Stimulated activated CD8-positive, alpha-beta memory T cell treated with anti-CD3 and anti-CD28 coated beads, Interleukin-12 subunit alpha, Interleukin-12 subunit beta, amount 100 ng/mL, for 24 hours (primary cell): Measurements from ENCODE around the gene MT2A.
"Not testable (repeated sequence)": the region's sequence is repeated elsewhere in the genome, so short reads cannot be mapped to it uniquely, and the experiment has no call there.

Experiments
- DNase-seq: peaks from one replicate; pipeline ENCODE4 v3.0.0-alpha.2; 2020; ENCODE audit errors: extremely low read depth

Gene MT2A

DNA sequence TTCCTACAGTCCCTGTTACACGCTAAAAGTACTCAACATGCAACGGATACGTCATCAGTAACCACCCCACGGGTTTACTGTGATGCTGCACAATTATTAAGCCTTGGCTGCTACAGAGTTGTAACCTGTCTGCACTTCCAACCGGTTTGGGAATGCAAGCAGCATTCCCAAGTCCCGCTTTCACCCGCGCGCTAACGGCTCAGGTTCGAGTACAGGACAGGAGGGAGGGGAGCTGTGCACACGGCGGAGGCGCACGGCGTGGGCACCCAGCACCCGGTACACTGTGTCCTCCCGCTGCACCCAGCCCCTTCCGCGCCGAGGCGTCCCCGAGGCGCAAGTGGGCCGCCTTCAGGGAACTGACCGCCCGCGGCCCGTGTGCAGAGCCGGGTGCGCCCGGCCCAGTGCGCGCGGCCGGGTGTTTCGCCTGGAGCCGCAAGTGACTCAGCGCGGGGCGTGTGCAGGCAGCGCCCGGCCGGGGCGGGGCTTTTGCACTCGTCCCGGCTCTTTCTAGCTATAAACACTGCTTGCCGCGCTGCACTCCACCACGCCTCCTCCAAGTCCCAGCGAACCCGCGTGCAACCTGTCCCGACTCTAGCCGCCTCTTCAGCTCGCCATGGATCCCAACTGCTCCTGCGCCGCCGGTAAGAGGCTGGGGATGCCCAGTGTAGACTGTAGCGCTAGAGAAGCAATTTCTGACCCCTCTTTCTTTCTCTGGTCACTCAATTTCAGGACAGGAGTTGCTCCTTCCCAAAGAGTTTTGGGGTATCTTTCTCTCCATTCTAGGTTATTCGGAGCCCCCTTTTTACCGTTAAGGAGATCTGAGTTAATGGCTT is at the start of gene MT2A:
Gene MT2A, plus strand, starts transcription at position 542 of the 833 bp plus-strand sequence. Its CDS starts 72 bp downstream, at position 614.
- DNase-seq, result peak; percentile 83

GRCh38 chr16:56559109-56559508 is 49.3 kb upstream of the MT2A start:
- no peak for DNase-seq

DNA sequence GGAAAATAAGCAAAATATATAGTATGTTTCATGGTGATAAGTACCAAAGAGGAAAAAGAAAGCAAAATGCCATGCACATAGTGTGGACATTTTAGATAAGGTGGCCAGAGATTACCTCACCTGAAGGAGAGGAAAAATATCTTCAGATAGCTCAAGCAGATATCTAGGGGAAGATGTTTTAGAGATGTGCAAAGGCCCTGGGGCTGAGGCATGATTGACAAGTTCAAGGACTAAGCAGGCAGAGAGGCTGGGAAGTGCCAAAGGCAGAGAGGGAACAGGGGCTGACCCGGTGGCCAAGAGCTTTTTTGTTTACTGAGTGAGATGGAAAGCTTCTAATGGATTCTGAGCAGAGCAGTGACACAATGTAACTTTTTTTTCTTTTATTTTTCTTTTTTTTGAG is 47.9 kb upstream of the MT2A start:
- DNase-seq, result no peak

- no peak for DNase-seq
Observed at GRCh38 chr16:56561126-56561525, 47.3 kb upstream of the MT2A start.

- DNase-seq, result no peak
Observed at GRCh38 chr16:56564793-56565477, 43.4 kb upstream of the MT2A start, which contains the start of gene MT4. MT4 (plus strand) TSS chr16:56565073; CDS start chr16:56565129, 56 bp downstream.

GRCh38 chr16:56569971-56570370 is 38.4 kb upstream of the MT2A start:
- no peak for DNase-seq

DNA sequence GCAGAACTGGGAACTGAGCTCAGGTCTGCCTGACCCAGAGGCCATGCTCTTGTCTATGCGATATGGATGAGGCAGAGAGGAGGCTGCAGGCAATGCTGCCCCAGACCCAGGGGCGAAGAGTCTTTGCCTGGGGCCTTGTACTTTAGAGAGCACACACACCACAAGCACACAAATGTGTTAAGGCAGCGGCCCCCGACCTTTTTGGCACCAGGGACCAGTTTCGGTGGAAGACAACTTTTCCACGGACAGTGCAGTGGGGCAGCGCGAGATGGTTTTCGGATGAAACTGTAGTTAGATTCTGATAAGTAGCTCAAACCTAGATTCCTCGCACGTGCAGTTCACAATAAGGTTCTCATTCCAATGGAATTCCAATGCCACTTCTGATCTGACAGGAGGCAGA is 36.9 kb upstream of the MT2A start:
- DNase-seq, result no peak

GRCh38 chr16:56574625-56575024 is 33.8 kb upstream of the MT2A start:
- no peak for DNase-seq

DNA sequence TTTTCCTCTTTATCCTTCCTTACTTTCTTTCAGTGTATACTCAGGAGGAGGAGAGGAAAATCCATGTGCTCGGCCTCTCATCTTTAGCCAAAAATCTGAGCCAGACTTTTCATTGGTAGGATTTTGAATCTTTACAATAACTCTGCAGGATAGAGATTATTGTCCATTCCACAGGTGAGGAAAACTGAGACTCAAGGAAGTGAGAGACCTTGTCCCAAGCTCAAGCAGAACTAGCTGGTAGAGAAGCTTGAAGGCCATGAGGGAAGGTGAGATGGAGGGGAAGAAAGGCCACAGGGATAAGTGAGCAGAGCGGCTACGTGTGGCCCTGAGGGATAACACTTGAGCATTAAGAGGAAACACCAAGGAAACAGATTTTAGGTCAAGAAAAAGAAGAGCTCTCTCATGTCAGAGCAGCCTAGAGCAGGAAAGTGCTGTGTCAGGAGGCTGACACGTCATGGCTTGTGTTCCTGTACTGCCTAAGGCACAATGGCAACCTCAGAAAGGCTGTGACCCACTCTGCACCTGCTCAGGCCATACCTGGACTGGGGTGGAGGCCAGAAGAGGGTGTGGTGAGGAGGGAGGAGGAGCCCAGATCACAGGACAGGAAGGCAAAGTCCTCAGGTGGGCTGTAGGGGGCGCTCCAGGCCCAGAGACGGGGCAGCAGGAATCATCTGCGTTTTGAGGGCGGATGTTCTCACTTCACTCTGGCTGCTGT is 31.6 kb upstream of the MT2A start:
- peak; percentile 68 for DNase-seq

DNA sequence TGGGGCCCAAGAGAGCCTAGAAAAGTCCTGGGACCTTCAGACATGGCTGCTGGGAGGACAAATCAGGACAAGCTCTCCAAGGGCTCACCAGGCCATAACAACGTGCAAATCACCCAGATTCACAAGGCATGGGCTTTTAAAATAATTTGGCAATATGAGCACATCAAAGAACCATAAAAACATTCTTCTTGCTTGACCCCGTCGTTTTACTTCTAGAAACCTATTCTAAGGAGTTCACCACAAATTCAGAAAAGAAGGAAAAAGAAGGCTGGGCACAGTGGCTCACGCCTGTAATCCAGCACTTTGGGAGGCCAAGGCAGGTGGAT is 31.1 kb upstream of the MT2A start:
- no peak for DNase-seq

DNA sequence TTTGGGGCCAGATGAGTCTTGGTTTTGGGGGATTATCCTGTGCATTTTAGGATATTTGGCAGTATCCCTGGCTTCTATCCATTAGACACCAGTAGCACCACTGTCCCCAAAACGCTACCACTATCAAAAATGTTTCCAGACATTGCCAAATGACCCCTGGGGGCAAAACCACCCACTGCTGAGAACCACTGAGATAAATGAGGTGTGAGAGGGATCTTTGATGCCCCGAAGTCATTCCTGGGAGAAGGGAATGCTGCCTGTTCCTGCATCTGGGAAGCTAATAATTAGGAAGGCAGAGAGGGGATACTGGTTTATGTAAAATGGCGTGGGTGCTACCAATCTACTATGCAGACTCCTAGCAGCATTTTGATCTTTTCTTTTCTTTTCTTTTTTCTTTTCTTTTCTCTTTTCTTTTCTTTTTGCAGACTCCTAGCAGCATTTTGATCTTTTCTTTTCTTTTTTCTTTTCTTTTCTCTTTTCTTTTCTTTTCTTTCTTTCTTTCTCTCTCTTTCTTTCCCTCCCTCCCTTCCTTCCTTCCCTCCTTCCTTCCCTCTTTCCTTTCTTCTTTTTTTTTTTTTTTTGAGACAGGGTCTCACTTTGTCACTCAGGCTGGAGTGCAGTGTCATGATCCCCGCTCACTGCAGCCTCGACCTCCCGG is 27.9 kb upstream of the MT2A start:
- DNase-seq, result no peak

DNA sequence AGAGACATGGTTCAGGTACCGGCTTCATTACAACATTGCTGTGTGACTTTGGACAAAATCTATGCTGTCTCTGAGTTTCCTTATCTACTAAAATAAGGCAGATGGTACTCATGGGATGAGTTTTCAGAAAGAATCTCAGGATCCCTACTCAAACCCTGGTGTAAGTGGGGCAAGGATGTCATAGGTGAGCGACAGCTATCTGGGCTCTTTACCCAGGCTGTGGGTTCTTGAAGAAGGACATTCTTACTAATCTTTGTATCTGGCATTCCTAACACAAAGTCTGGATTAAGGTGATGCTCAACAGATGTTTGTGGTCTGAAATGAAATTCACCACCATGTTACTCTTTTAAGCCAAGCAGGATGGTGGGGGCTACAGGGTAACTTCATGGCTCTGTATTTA is 25.5 kb upstream of the MT2A start:
- DNase-seq, result not testable (repeated sequence)

DNA sequence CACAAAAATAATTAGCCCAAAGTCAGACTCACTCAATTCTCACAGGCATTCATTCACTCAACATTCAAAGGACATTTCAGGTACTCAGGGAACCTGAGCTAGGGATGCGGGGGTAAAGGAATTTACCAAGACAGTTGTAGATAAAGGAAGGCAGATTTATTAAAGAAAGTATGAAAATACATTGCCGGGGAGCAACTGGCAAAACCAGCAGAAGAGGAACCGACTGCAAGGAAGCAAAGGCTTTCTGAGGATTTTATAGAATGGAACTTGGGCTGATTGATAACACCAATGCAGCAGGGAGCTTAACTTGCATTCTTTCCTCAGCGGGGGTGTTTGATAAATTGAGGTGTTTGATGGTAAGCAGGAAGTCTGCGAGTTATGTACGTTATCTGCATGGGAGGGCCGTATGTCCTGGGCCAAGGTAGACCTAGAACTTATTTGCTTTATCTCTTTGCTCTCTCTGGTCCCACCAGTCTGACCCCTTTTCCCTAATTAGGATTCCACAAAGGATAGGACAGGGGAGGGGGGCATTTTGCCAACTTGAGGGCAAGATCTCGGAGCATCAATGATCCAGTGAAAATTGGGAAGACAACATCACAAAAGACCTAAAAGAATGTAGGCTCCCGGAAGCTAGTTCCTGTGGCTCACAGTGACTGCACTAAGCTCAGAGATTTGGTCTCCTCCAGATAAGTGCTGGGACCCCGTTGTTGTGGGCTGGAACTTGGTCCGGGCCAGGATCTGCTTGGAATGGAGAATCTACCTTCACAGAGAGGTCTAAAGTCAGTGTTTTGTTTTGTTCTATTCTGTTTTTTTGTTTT is 24.8 kb upstream of the MT2A start:
- no peak for DNase-seq

DNA sequence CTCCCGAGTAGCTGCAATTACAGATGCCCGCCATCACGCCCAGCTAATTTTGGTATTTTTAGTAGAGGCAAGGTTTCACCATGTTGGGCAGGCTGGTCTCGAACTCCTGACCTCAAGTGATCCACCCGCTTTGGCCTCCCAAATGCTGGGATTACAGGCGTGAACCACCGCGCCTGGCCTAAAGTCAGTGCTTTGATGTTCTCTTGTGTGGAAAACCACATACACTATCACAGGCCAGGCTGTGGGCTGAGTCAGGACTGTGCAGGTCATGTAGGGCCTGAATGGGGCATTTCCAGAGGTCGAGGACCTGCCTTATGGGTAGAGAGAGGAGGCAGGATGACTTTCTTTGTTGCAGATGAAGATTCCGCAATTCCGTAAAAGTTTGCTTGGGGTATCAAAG is 24.1 kb upstream of the MT2A start:
- no peak for DNase-seq

DNA sequence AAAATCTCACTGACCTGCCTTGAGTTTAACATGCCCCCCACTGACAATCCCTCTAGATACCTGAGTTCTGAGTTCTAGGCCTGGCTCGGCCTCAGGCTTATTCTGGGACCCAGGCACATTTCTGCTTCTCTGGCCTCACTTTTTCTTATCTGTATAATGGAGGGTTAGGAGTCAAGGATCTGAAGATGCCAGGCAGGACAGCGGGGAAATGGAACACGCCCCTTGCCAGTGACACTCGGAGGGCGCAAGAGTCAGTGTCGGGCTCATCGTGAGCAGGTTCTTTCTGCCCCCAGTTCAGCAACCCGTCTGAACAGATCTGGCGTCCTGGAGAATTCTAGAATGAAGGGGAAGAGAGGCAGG is 19.6 kb upstream of the MT2A start:
- DNase-seq, result no peak

DNA sequence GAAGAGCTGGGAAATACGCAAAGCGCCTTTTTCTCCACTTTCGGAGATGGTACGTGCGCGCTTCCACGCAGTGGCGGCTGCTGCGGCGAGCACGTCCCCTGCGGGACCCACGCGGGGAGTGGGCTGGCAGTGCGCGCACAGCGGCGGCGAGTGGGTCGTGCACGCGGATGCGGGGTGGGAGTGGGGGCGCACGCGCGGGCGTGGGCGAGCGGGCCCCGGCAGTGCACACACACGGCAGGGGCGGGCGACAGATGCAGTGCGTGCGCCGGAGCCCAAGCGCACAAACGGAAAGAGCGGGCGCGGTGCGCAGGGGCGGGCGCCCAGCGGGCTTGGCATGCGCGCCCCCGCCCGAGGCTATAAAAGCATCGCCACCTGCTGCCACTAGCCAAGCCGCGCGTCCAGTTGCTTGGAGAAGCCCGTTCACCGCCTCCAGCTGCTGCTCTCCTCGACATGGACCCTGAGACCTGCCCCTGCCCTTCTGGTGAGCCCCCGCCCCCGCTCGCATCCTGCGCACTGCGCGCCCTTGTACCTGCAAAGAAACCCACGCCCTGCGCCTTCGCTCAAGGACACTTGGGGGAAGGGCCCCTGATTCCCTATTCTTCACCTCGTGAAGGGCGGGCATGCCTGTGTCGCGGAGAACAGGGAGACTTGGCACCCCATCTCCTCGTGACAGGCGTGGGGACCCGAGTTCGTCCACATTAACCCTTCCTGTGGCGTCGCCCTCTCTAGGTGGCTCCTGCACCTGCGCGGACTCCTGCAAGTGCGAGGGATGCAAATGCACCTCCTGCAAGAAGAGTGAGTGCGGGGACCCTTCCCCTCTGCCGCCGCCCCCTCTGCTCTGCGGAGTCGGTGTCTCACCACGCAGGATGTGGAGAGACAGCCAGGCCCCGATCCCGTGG is 19.0 kb upstream of the MT2A start, which contains the start of gene MT3:
Gene MT3, plus strand, starts transcription at position 388 of the 899 bp plus-strand sequence. Its CDS starts 63 bp downstream, at position 451.
- no peak for DNase-seq

DNA sequence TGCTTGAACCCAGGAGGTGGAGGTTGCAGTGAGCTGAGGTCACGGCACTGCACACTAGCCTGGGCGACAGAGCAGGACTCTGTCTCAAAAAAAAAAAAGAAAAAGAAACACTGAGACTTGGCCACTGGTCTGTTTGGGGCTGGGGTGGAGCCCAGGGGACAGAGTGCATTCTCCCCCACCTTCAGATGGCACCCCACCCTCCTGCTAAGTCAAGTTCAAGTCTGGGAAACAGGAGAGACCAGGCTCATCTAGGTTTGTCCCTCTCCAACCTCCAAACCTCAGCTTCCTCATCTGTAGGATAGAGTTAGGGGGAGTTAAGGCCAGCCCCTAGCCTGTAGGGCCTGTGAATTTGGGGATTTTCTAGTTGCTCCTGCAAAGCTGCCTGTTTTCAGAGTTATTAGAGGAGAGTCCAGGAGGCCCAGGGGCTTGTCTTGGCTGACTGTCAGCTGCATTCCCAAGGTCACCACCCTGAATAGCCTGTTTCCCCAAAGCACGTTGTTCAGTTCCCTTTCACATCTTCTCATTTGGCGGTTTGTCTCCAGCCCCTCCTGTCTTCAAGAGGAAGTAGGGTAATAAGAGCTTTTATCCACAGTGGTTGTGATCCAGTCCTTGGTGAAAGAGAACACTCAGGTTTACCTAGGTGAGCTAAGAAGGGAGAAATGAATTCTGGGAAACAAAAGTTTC is 16.9 kb upstream of the MT2A start:
- no peak for DNase-seq

- no peak for DNase-seq
Observed at GRCh38 chr16:56593573-56594291, 14.7 kb upstream of the MT2A start.

GRCh38 chr16:56594292-56594619 is 14.1 kb upstream of the MT2A start:
- no peak for DNase-seq
